Measurements from ENCODE around the gene NTRK1.

Gene NTRK1

DNA sequence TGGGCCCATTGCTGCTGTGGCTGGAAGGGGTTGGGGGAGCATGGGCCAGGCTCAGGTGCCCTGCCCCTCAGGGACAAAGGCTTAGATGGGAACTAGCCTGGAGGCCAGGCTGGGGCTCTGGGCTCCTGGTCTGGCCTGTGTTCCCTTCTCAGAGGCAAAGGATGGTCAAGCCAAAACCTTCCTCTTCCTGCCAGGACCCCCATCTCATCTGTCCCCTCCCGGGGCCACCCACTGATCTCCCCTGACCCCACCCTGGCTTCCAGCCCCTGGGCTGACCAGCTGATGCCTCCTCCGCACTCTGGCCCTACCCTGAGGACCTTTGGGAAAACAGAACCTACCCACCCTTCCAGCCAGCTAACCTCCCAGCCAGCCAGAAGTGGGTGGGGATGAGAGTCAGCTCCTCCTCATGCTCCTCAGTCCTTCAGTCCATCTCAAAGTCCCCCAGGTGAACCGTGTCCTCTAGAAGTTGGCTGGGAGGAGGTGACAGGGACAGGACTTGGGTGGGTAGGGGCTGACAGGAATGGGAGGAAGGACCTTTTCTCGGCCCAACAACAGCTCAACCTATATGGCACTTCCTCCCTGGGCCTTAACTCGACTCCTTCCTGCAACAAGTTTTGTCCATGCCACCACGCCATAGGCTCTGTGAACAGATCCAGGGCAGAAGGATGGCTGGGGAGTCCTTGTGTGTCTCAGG lies 40.4 kb downstream of the NTRK1 start:
- no peak for DNase-seq

DNA sequence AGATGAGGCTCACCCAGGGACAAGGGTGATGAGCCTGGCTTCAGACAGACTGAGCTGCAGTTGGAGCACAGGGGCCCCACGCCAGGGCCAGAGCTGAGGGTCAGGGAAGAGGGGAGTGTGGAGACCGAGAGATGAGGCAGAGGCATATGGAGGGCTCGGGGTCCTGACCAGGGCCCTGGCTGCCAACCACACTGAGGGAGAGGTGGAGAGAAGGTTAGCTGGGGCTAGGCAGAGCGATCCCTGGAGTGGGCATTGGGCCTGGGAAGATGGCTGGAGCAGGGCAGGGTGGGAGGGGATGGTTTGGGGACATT lies 40.9 kb downstream of the NTRK1 start:
- no peak for DNase-seq

GRCh38 chr1:156901966-156902915 lies 41.6 kb downstream of the NTRK1 start:
- DNase-seq: no peak

- DNase-seq: no peak
These were observed 42.8 kb downstream of the NTRK1 start for GRCh38 chr1:156903328-156904091.

- no peak for DNase-seq
These were observed 43.7 kb downstream of the NTRK1 start for GRCh38 chr1:156904187-156904959.

GRCh38 chr1:156905176-156905575 lies 44.5 kb downstream of the NTRK1 start:
- DNase-seq: no peak

- no peak for DNase-seq
These were observed 45.0 kb downstream of the NTRK1 start for GRCh38 chr1:156905651-156906050.

GRCh38 chr1:156906206-156906906 lies 45.7 kb downstream of the NTRK1 start:
- no peak for DNase-seq

DNA sequence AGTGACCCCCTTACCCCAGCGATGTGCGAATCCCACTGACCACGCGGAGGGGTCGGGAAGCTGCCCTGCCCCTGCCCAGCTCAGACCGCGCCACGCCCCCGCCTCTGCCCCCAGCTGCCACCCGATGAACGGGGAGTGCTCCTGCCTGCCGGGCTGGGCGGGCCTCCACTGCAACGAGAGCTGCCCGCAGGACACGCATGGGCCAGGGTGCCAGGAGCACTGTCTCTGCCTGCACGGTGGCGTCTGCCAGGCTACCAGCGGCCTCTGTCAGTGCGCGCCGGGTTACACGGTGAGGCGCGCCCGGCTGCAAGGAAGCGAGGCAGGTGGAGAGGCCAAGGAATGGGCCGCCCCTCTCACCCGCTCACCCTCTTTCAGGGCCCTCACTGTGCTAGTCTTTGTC lies 47.9 kb downstream of the NTRK1 start:
- DNase-seq: no peak

DNA sequence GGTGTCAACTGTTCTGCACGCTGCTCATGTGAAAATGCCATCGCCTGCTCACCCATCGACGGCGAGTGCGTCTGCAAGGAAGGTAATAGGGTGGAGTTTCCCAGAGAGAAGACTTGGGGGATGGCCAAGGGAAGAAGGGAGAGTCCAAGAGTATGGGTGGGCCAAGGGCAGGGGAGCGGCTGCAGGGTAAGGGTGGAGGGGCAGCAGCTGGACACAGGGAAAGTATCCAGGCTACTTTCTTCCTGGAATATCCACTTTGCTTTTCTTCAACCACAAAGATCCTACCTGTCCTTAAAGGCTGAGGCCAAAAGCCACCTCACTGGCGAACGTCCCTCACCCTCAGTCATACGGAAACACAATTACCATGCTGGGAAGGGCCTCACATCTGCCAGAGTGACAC lies 48.3 kb downstream of the NTRK1 start:
- DNase-seq: no peak

DNA sequence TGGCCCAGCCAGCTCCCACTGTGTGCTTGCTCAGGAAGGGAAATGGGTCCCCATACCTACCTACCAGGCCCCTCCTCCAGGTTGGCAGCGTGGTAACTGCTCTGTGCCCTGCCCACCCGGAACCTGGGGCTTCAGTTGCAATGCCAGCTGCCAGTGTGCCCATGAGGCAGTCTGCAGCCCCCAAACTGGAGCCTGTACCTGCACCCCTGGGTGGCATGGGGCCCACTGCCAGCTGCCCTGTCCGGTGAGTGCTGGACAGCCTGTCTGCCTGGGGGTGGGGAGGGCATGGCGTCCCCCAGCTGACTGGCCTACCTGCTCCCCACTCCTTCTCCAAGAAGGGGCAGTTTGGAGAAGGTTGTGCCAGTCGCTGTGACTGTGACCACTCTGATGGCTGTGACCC lies 49.0 kb downstream of the NTRK1 start:
- no peak for DNase-seq

DNA sequence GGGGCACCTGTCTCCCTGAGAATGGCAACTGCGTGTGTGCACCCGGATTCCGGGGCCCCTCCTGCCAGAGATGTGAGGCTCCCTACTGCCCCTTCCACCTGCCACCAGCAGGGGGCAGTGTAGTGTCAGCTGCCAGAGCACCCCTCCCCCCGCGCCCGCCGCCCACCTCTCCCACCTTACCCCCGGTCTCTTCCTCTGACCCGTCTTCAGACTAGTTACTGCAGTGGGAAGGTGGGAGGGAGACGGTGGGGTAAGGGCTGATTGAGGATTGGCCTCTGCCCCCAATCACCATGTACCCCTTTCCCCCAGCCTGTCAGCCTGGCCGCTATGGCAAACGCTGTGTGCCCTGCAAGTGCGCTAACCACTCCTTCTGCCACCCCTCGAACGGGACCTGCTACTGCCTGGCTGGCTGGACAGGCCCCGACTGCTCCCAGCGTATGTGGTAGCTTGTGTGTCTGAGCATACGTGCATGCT lies 49.7 kb downstream of the NTRK1 start:
- DNase-seq: peak; percentile 12 to 16

- peak in 1 of 2 experiments; percentile 8 for DNase-seq
These were observed 51.1 kb downstream of the NTRK1 start for GRCh38 chr1:156911577-156912298.

GRCh38 chr1:156912310-156912709 lies 51.6 kb downstream of the NTRK1 start:
- no peak for DNase-seq

GRCh38 chr1:156912861-156913808 lies 52.5 kb downstream of the NTRK1 start:
- no peak for DNase-seq

DNA sequence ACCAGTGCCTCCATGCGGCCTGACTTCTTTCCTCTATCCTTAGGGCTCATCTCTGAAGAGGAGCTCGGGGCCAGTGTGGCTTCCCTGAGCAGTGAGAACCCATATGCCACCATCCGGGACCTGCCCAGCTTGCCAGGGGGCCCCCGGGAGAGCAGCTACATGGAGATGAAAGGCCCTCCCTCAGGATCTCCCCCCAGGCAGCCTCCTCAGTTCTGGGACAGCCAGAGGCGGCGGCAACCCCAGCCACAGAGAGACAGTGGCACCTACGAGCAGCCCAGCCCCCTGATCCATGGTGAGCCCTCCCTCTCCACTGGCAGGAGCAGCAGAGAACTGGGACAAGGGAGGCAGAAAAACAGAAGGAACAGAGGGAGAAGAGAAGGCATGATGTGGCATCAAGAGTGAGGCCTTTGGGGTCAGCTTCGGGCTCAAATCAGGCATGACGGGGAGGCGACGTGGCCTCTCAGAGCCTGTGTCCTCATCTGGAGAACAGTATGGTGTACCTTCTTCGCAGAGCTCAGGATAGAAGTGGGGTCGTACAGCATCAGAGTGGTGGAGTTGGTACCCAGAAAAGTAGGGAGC lies 53.2 kb downstream of the NTRK1 start:
- DNase-seq: no peak

GRCh38 chr1:156914440-156914856 lies 53.8 kb downstream of the NTRK1 start:
- no peak for DNase-seq

- no peak for DNase-seq
These were observed 59.8 kb downstream of the NTRK1 start, which contains the start of gene LRRC71 for GRCh38 chr1:156920233-156921052. TSS of gene LRRC71 (plus strand) at chr1:156920632. CDS start at chr1:156920804, 172 bp downstream.
